K562 (cell line): Measurements from ENCODE around the gene LPIN2. TPM values are rescaled to one million over a fixed set of nuclear protein-coding genes. Genes with fewer than 3 reads are reported as not detected.
A peak's percentile ranks its signal among the peaks of the same experiment; 100 is the strongest.
"Not testable (repeated sequence)": the region's sequence is repeated elsewhere in the genome, so short reads cannot be mapped to it uniquely, and the experiment has no call there.

ENCODE experiments used
- ATAC-seq: fragments of 200-7000 bp; cut with Tn5 transposase; 3 replicates; pipeline ENCODE4 v1.9.1; 2020; ENCODE audit warnings: moderate library complexity
- BruUV-seq: library from RNA; stranded (reverse); fragments of 400-500 nt; replicated peaks from 2 replicates; lab custom pipeline; 2021; lab: Mats Ljungman, UMichigan
- CTCF ChIA-PET: fragments of 300-600 bp; formaldehyde crosslinking; extraction: SDS; loops from one replicate; lab custom pipeline; 2021; ENCODE audit warnings: low intra/inter-chr PET ratio; lab: Yijun Ruan, JAX
- POLR2A ChIA-PET: fragments of 300-600, 350-650 bp; sonication (Branson Sonifier 250); formaldehyde crosslinking; extraction: SDS; loops from one replicate; lab custom pipeline; 2021; ENCODE audit warnings: antibody characterized with exemption, inconsistent platforms; lab: Yijun Ruan, JAX
- DNase-seq, 4 experiments: peaks; one replicate each; pipeline versions ENCODE4 v3.0.0 to v3.0.0-alpha.2; 2011 to 2018; ENCODE audit warnings: low spot score in 3 of 4, mixed read lengths in 3 of 4; ENCODE audit errors: extremely low read depth in 1 of 4
- FAIRE-seq: peaks from 2 replicates; lab custom pipeline; 2011; peaks lifted over from hg19 to GRCh38; lab: Jason Lieb, UNC
- H2AFZ ChIP-seq: 2 replicates; pipeline ENCODE4 v1.6.0; 2011; ENCODE audit warnings: low read depth, low read length, control low read depth, inconsistent platforms
- H3K27ac ChIP-seq: fragments of 200-600 bp; 3 replicates; pipeline ENCODE4 v1.8.0; 2011; ENCODE audit warnings: low read depth, mild to moderate bottlenecking, control low read depth, inconsistent platforms, low read length, moderate library complexity, mixed read lengths; ENCODE audit errors: extremely low read depth
- H3K27me3 ChIP-seq, 2 experiments: fragments of 300-600 bp in 1 of 2; 2 replicates in 1 of 2; 3 replicates in 1 of 2; pipeline versions ENCODE4 v1.6.0 to v1.8.0; 2011; ENCODE audit warnings: inconsistent platforms in 2 of 2, low read length in 2 of 2, mild to moderate bottlenecking in 1 of 2, mixed read lengths in 1 of 2, moderate library complexity in 1 of 2; ENCODE audit not compliant: control insufficient read depth in 2 of 2, insufficient read depth in 2 of 2
- H3K36me3 ChIP-seq: fragments of 300-600 bp; 3 replicates; pipeline ENCODE4 v1.8.0; 2011; ENCODE audit warnings: mild to moderate bottlenecking, low read length, inconsistent platforms; ENCODE audit not compliant: control insufficient read depth, insufficient read depth
- H3K4me1 ChIP-seq, 2 experiments: fragments of 200-600 bp in 1 of 2; replicated peaks in 1 of 2; 2 replicates in 1 of 2; 3 replicates in 1 of 2; pipeline versions ENCODE4 v1.5.1 to v1.8.0; 2011; ENCODE audit warnings: inconsistent platforms in 2 of 2, low read length in 2 of 2, mild to moderate bottlenecking in 1 of 2, mixed read lengths in 1 of 2, moderate library complexity in 1 of 2; ENCODE audit not compliant: control insufficient read depth in 2 of 2, insufficient read depth in 2 of 2
- H3K4me2 ChIP-seq: 2 replicates; pipeline ENCODE4 v1.6.1; 2011; ENCODE audit warnings: low read length, control low read depth, inconsistent platforms, mixed read lengths; ENCODE audit not compliant: insufficient read depth
- H3K4me3 ChIP-seq: fragments of 200-600 bp; sonication (generic), shearing (Covaris generic); 2 replicates; pipeline ENCODE4 v1.5.1; 2016; ENCODE audit warnings: control low read depth, inconsistent platforms
- H3K79me2 ChIP-seq: fragments of 200-600 bp; 3 replicates; pipeline ENCODE4 v1.8.0; 2011; ENCODE audit warnings: low read length, inconsistent platforms; ENCODE audit not compliant: control insufficient read depth, insufficient read depth
- H3K9ac ChIP-seq, 2 experiments: 2 replicates each; pipeline versions ENCODE4 v1.6.0 to v1.6.1; 2011; ENCODE audit warnings: low read depth in 2 of 2, low read length in 2 of 2, control low read depth in 1 of 2, inconsistent platforms in 1 of 2, mild to moderate bottlenecking in 1 of 2, mixed read lengths in 1 of 2; ENCODE audit not compliant: insufficient read depth in 1 of 2
- H3K9me1 ChIP-seq: one replicate; pipeline ENCODE4 v1.6.0; 2011; ENCODE audit warnings: inconsistent platforms, mild to moderate bottlenecking, low read length, moderate library complexity; ENCODE audit not compliant: control insufficient read depth, insufficient read depth
- H3K9me3 ChIP-seq: replicated peaks from 2 replicates; pipeline ENCODE4 v1.5.1; 2011; ENCODE audit warnings: low read depth, low read length, inconsistent platforms; ENCODE audit not compliant: control insufficient read depth, insufficient read depth
- H4K20me1 ChIP-seq: replicated peaks from 2 replicates; pipeline ENCODE4 v1.6.1; 2011; ENCODE audit warnings: low read length, inconsistent platforms, mixed read lengths; ENCODE audit not compliant: control insufficient read depth, insufficient read depth
- ARID1B ChIP-seq: fragments of 450-650 bp; IDR thresholded peaks from 2 replicates; pipeline ENCODE4 v1.6.1; 2016; ENCODE audit warnings: antibody characterized with exemption, mild to moderate bottlenecking, inconsistent platforms
- CBFA2T2 ChIP-seq: fragments of 450-650 bp; conservative IDR thresholded peaks from 2 replicates; pipeline ENCODE4 v1.6.1; 2017; ENCODE audit warnings: mild to moderate bottlenecking
- CBFA2T3 ChIP-seq: fragments of 450-650 bp; IDR thresholded peaks from 2 replicates; pipeline ENCODE4 v1.6.1; 2017
- CREB3 ChIP-seq: fragments of 450-650 bp; conservative IDR thresholded peaks from 2 replicates; pipeline ENCODE4 v1.6.1; 2016; ENCODE audit warnings: missing genetic modification characterization, low read depth, mild to moderate bottlenecking, missing compliant biosample characterization, moderate library complexity
- DPF2 ChIP-seq: fragments of 450-650 bp; IDR thresholded peaks from 2 replicates; pipeline ENCODE4 v1.6.1; 2016
- L3MBTL2 ChIP-seq: fragments of 450-650 bp; IDR thresholded peaks from 2 replicates; pipeline ENCODE4 v1.6.1; 2016; ENCODE audit warnings: mild to moderate bottlenecking, moderate library complexity
- MNT ChIP-seq, 2 experiments: fragments of 450-650 bp; conservative IDR thresholded peaks; 2 replicates each; pipeline ENCODE4 v1.6.1; 2017; ENCODE audit warnings: mild to moderate bottlenecking in 2 of 2, moderate library complexity in 2 of 2
- PRDM10 ChIP-seq: fragments of 450-650 bp; IDR thresholded peaks from 2 replicates; pipeline ENCODE4 v1.6.1; 2018; ENCODE audit not compliant: partially characterized antibody
- PTRF ChIP-seq: fragments of 450-650 bp; IDR thresholded peaks from 2 replicates; pipeline ENCODE4 v1.6.1; 2016; ENCODE audit warnings: mild to moderate bottlenecking, missing genetic modification characterization, missing compliant biosample characterization
- PTTG1 ChIP-seq: fragments of 450-650 bp; IDR thresholded peaks from 2 replicates; pipeline ENCODE4 v1.6.1; 2016; ENCODE audit warnings: low read depth, mild to moderate bottlenecking, missing genetic modification characterization, missing compliant biosample characterization
- SMARCC2 ChIP-seq: fragments of 450-650 bp; IDR thresholded peaks from 2 replicates; pipeline ENCODE4 v1.6.1; 2017; ENCODE audit warnings: antibody characterized with exemption, moderate library complexity, mild to moderate bottlenecking, low read depth
- TAL1 ChIP-seq: fragments of 450-650 bp; IDR thresholded peaks from 2 replicates; pipeline ENCODE4 v1.6.1; 2016; ENCODE audit warnings: mild to moderate bottlenecking
- ZNF311 ChIP-seq: fragments of 250-450 bp; sonication (Bioruptor Pico); IDR thresholded peaks from 2 replicates; pipeline ENCODE4 v1.4.0; 2020; ENCODE audit warnings: mild to moderate bottlenecking, moderate library complexity
- ZNF740 ChIP-seq, 3 experiments: fragments of 200-800 bp in 1 of 3; sonication (Bioruptor generic) in 1 of 3; sonication (generic) in 1 of 3; formaldehyde crosslinking in 1 of 3; IDR thresholded peaks; 2 replicates each; pipeline versions ENCODE4 v1.6.1 to v1.8.0; 2016 to 2022; ENCODE audit warnings: mild to moderate bottlenecking in 2 of 3, missing compliant biosample characterization in 2 of 3, missing genetic modification characterization in 2 of 3, missing genetic modification reagents in 1 of 3
- WGBS: fragments of 100-300 bp; shearing (Covaris generic); methylation state at CpG from one replicate; pipeline ENCODE4 v1.1.6; 2016; ENCODE audit warnings: low coverage, mixed read lengths; ENCODE audit not compliant: insufficient coverage; ENCODE audit errors: missing lambda C conversion rate; 5-methylcytosine and 5-hydroxymethylcytosine counted together
- in situ Hi-C: fragments of 300-500 bp; cut with MboI; formaldehyde crosslinking; loops from 4 replicates; pipeline ENCODE4 v1.15.0; 2018; ENCODE audit warnings: inconsistent platforms, mixed read lengths
- intact Hi-C: fragments of 100-400 bp; cut with micrococcal nuclease; formaldehyde crosslinking; loops from 2 replicates; pipeline ENCODE4 v1.14.2; 2022
- polyA plus RNA-seq, 8 experiments: library from polyadenylated mRNA; depleted of rRNA in 4 of 8; stranded (reverse) in 5 of 8; unstranded in 3 of 8; fragments of >200 nt; fragmentation: Nextera tagmentation in 2 of 8; fragmentation: Illumina TruSeq in 1 of 8; extraction: Ambion mirVana in 2 of 8; extraction: Trizol in 1 of 8; gene quantifications; 2 replicates each; pipeline versions ENCODE4 v1.2.1 to v1.2.3, GENCODE V29; 2011 to 2014; ENCODE audit warnings: inconsistent platforms in 1 of 8, missing spikeins in 1 of 8
- total RNA-seq, 7 experiments: library from RNA; depleted of rRNA in 6 of 7; stranded (reverse); fragments of >200 nt in 6 of 7; fragmentation: Illumina TruSeq in 2 of 7; extraction: Trizol in 2 of 7; gene quantifications; 2 replicates each; pipeline versions ENCODE4 v1.2.1 to v1.2.3, GENCODE V29; 2011 to 2021; ENCODE audit warnings: low replicate concordance in 1 of 7

Gene LPIN2
- total and polyA plus RNA-seq, 9 of the 15 experiments (the other 6 are each of a cell fraction or from before 2014, with no cell fraction given): 5.2 to 34.8 (median 24.6) TPM

DNA sequence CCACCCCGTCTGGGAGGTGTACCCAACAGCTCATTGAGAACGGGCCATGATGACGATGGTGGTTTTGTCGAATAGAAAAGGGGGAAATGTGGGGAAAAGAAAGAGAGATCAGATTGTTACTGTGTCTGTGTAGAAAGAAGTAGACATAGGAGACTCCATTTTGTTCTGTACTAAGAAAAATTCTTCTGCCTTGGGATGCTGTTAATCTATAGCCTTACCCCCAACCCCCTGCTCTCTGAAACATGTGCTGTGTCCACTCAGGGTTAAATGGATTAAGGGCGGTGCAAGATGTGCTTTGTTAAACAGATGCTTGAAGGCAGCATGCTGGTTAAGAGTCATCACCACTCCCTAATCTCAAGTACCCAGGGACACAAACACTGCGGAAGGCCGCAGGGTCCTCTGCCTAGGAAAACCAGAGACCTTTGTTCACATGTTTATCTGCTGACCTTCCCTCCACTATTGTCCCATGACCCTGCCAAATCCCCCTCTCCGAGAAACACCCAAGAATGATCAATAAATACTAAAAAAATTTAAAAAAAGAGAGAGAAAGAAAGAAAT, 37.0 kb upstream of the LPIN2 start:
- in situ Hi-C loops; H3K4me3 ChIP-seq; H3K9ac ChIP-seq; H3K9me3 ChIP-seq; DNase-seq; H3K27me3 ChIP-seq; H3K9me1 ChIP-seq; H3K79me2 ChIP-seq; H3K4me1 ChIP-seq; intact Hi-C loops; H3K27ac ChIP-seq; BruUV-seq; H3K4me2 ChIP-seq; CTCF ChIA-PET; H3K36me3 ChIP-seq; H4K20me1 ChIP-seq; FAIRE-seq; TF ChIP-seq ZNF740 (CRISPR knock-in tag; IDR thresholded peaks at IDR 0.05): not testable (repeated sequence)
- peak overlapping the region; percentile 51; the same call in 1 of the 2 replicates for H2AFZ ChIP-seq
- ATAC-seq: peak; percentile 25; the same call in 2 of the 3 replicates
- no CpG with 5 or more reads among the region's 8 CpGs for WGBS
- POLR2A ChIA-PET: interaction anchor here (1.0 kb wide), 1 partner anchor 11 kb away, joined by 3 read pairs; no protein-coding TSS in a partner anchor
- TF ChIP-seq ARID1B (peak; percentile 43), SMARCC2 (0 out of 2 replicates have a peak, but pooled peaks have one; percentile 29), PRDM10 (peak; percentile 65), CBFA2T3 (peak; percentile 77), TAL1 (peak; percentile 49; the same call in 1 of the 2 replicates), DPF2 (0 out of 2 replicates have a peak, but pooled peaks have one; percentile 31), L3MBTL2 (0 out of 2 replicates have a peak, but pooled peaks have one; percentile 28), ZNF740 (tag; IDR thresholded peaks at IDR 0.05) (peak in 1 of 2 experiments; percentile 62; a peak in 1 of 4 replicates), MNT (conservative IDR thresholded peaks at IDR 0.05) (0 out of 4 replicates have a peak, but pooled peaks of 1 of the 2 experiments have one; percentile 30), PTTG1 (tag) (0 out of 2 replicates have a peak, but pooled peaks have one; percentile 50), PTRF (0 out of 2 replicates have a peak, but pooled peaks have one; percentile 45), CREB3 (tag) (0 out of 2 replicates have a peak, but pooled peaks have one; percentile 53), ZNF311 (CRISPR knock-in tag) (0 out of 2 replicates have a peak, but pooled peaks have one; percentile 42), CBFA2T2 (peak; percentile 63)
